ENCODE data around the gene IER5L.

IER5L gene

GRCh38 chr9:129173296-129174101, 4.6 kb downstream of the IER5L start:
- no peak overlapping the region for H3K4me3 ChIP-seq (ENCODE audit: low read depth, low read length)
- in situ Hi-C loops (cut with HindIII; ENCODE audit: low sequenced_read_pairs), result no loop called here
- TF ChIP-seq CTCF (IDR thresholded peaks at IDR 0.05; ENCODE audit: low read depth, low read length), result no peak
- no peak for DNase-seq (ENCODE audit: low read depth, low spot score)

DNA sequence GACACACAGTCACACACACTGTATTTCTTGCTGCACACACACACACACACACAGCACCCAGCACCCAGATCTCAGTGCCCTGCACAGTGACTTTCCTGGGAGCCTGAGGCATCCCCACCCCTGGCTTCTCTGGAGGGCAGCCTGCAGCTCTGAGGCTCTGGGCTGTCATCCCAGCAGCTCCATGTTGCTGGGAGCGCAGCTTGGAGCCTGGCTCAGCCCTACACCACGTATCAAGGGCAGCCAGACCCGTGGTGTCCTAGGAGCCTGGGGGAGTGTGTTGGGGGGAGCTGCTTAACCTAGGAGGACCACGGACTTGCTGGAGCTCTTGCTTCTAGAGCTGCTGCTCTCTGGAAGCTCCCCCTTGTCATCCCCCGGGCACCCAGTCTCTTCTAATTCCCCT, 5.2 kb downstream of the IER5L start:
- H3K4me3 ChIP-seq (ENCODE audit: low read depth, low read length), result no peak overlapping the region
- no peak for TF ChIP-seq CTCF (IDR thresholded peaks at IDR 0.05; ENCODE audit: low read depth, low read length)
- peak; percentile 35 for DNase-seq (ENCODE audit: low read depth, low spot score)
- in situ Hi-C loops (cut with HindIII; ENCODE audit: low sequenced_read_pairs), result no loop called here

- in situ Hi-C loops (cut with HindIII; ENCODE audit: low sequenced_read_pairs), result no loop called here
- DNase-seq (ENCODE audit: low read depth, low spot score), result no peak
- H3K4me3 ChIP-seq (ENCODE audit: low read depth, low read length), result no peak overlapping the region
- TF ChIP-seq CTCF (IDR thresholded peaks at IDR 0.05; ENCODE audit: low read depth, low read length), result no peak
Observed at GRCh38 chr9:129171993-129172751, 5.9 kb downstream of the IER5L start.

- DNase-seq (ENCODE audit: low read depth, low spot score), result no peak
- TF ChIP-seq CTCF (IDR thresholded peaks at IDR 0.05; ENCODE audit: low read depth, low read length), result no peak
- in situ Hi-C loops (cut with HindIII; ENCODE audit: low sequenced_read_pairs), result no loop called here
- no peak overlapping the region for H3K4me3 ChIP-seq (ENCODE audit: low read depth, low read length)
Observed at GRCh38 chr9:129170229-129170628, 7.8 kb downstream of the IER5L start.

GRCh38 chr9:129166623-129167557, 11.2 kb downstream of the IER5L start:
- in situ Hi-C loops (cut with HindIII; ENCODE audit: low sequenced_read_pairs), result no loop called here
- H3K4me3 ChIP-seq (ENCODE audit: low read depth, low read length), result no peak overlapping the region
- DNase-seq (ENCODE audit: low read depth, low spot score), result peak; percentile 76
- no peak for TF ChIP-seq CTCF (IDR thresholded peaks at IDR 0.05; ENCODE audit: low read depth, low read length)

DNA sequence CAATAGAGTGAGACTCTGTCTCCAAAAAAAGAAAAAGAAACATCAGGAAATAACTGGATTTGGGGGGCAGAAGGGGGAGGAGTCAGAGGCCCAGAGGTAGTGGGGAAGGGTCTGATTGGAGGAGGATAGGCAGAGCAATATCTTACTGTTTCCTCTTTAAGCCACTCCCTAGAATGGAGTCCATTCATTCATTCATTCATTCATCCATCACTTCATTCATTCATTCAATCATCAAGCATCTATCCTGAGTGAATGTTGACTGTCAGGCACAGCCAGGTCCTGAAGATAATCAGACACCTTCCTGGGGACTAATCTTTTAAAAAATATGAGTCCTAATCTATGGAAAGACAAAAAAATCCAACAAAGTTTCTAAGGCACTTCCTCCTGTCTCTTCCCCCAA, 12.9 kb downstream of the IER5L start:
- no peak overlapping the region for H3K4me3 ChIP-seq (ENCODE audit: low read depth, low read length)
- DNase-seq (ENCODE audit: low read depth, low spot score), result no peak
- no peak for TF ChIP-seq CTCF (IDR thresholded peaks at IDR 0.05; ENCODE audit: low read depth, low read length)
- in situ Hi-C loops (cut with HindIII; ENCODE audit: low sequenced_read_pairs), result no loop called here

All from astrocyte of the spinal cord (primary cell).